ENCODE results near the gene LRRC27. TPM values are rescaled to one million over a fixed set of nuclear protein-coding genes. Genes with fewer than 3 reads are reported as not detected.

The LRRC27 gene
- total RNA-seq, 2 experiments from 2014 or later: 1.5 to 1.9 TPM

DNA sequence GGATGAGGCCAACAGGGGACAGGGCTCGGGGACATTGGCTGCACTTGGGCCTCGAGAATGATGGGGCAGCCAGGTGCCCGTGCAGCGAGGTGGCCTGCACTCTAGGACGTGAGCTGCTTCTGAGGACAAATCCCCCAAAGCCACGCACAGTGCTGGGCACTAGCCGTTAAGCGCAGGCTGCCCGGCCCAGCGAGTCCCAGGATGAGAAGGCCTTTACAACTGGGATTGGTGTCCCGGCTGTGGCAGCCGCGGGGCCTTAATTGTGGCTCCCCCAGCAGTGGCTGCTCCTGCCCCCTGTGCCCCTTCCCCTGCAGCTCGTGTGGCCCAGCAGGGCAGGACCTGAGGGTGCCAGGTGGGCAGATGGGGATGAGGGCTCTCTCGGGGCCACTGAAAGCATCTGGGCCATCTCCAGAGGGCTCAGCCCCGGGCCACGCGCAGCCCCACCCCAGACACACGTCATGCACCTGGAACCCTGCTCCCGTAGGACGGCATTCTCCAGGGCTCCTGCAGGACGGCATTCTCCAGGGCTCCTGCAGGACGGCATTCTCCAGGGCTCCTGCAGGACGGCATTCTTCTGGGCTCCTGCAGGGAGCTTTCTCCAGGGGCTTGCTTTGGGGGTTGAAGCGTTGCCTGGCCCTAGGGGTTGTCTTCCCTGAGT lies 71.6 kb downstream of the LRRC27 start:
- Mint-ChIP-seq H3K9me3 (no peaks in the 10 kb centered on the region), H3K27me3 (ENCODE audit: low read depth) (no peaks in the 10 kb centered on the region), H3K4me1 (ENCODE audit: low read depth) (peaks cover 16% of the 10 kb centered on the region), H3K36me3 (ENCODE audit: low read depth) (peaks cover 5% of the 10 kb centered on the region), H3K4me3 (no peak overlapping the region), H3K27ac (no peak overlapping the region)
- CTCF ChIA-PET: no interaction called here
- no peak for DNase-seq
- intact Hi-C loops (cut with micrococcal nuclease): no loop called here

DNA sequence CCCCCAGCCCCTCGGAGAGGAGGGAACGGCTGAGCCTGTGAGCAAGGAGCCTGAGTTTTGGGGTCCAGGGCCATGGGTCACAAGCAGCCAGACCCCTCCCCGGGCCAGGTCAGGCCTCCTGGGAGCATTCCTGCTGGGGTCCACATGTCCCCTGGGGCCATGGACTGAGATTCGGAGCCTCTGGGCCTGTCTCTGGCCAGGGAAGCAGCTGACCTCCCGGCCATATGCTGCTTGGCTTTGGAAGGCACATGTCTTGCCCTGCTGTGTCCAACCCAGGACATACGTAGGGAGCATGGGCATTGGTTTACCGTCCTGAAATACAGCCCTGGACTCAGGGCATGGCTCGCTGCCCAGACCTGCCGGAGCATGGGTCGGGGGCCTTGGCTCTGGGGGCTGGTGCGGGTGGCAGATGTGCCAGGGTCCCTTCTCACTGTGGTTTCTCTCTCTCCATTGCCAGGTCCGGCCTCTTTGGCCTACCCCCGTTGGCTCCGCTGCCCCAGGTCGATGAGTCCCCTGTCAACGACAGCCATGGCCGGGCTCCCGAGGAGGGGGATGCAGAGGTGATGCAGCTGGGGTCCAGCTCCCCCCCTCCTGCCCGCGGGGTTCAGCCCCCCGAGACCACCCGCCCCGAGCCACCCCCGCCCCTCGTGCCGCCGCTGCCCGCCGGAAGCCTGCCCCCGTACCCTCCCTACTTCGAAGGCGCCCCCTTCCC lies 72.3 kb downstream of the LRRC27 start:
- CTCF ChIA-PET: no interaction called here
- DNase-seq: no peak
- intact Hi-C loops (cut with micrococcal nuclease): no loop called here
- peaks cover 5% of the 10 kb centered on the region for H3K36me3 Mint-ChIP-seq (ENCODE audit: low read depth)
- no peaks in the 10 kb centered on the region for H3K27me3 Mint-ChIP-seq (ENCODE audit: low read depth)
- H3K4me1 Mint-ChIP-seq (ENCODE audit: low read depth): peaks cover 15% of the 10 kb centered on the region
- no peaks in the 10 kb centered on the region for H3K9me3 Mint-ChIP-seq
- H3K27ac Mint-ChIP-seq: no peak overlapping the region
- no peak overlapping the region for H3K4me3 Mint-ChIP-seq

DNA sequence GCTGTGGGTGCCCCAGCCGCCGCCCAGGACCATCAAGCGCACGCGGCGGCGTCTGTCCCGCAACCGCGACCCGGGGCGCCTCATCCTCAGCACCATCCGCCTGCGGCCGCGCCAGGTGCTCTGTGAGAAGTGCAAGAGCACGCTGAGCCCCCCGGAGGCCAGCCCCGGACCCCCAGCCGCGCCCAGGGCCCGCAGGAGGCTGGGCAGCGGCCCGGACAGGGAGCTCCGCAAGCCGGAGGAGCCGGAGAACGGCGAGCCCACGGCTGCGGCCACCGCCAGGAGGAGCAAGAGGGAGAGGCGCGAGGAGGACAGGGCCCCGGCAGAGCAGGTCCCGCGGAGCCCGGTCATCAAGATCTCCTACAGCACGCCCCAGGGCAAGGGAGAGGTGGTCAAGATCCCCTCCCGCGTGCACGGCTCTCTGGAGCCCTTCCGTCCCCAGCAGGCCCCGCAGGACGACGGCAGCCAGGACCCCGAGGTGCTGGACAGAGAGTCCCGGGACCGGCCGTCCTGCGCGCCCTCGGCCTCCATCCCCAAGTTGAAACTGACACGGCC lies 73.0 kb downstream of the LRRC27 start:
- no peak overlapping the region for H3K27ac Mint-ChIP-seq
- H3K36me3 Mint-ChIP-seq (ENCODE audit: low read depth): peaks cover 5% of the 10 kb centered on the region
- H3K4me3 Mint-ChIP-seq: no peak overlapping the region
- intact Hi-C loops (cut with micrococcal nuclease): no loop called here
- CTCF ChIA-PET: no interaction called here
- H3K9me3 Mint-ChIP-seq: no peaks in the 10 kb centered on the region
- DNase-seq: no peak
- H3K27me3 Mint-ChIP-seq (ENCODE audit: low read depth): no peaks in the 10 kb centered on the region
- peaks cover 14% of the 10 kb centered on the region for H3K4me1 Mint-ChIP-seq (ENCODE audit: low read depth)

DNA sequence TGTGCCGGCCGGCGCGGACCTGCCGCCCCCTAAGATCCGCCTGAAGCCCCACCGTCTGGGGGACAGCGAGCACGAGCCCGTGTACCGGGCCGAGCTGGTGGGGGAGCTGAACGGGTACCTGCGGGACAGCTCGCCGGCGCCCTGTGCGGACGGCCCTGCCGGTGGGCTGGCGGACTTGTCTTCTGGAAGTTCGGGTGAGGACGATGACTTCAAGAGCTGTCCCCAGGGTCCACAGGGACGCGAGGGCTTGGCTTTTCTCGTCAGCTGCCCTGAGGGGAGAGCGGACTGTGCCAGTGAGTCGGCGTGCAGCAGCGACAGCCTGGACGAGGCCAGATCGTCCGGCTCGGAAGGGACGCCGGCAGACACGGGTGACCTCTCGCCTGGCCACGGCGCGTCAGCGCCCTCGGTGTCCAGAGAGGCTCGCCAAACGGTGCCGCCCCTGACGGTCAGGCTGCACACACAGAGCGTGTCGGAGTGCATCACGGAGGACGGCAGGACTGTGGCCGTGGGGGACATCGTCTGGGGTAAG lies 73.5 kb downstream of the LRRC27 start:
- Mint-ChIP-seq H3K27me3 (ENCODE audit: low read depth) (no peaks in the 10 kb centered on the region), H3K4me3 (no peak overlapping the region), H3K27ac (no peak overlapping the region), H3K4me1 (ENCODE audit: low read depth) (peaks cover 15% of the 10 kb centered on the region), H3K9me3 (no peaks in the 10 kb centered on the region), H3K36me3 (ENCODE audit: low read depth) (peaks cover 5% of the 10 kb centered on the region)
- intact Hi-C loops (cut with micrococcal nuclease): no loop called here
- no peak for DNase-seq
- CTCF ChIA-PET: no interaction called here

DNA sequence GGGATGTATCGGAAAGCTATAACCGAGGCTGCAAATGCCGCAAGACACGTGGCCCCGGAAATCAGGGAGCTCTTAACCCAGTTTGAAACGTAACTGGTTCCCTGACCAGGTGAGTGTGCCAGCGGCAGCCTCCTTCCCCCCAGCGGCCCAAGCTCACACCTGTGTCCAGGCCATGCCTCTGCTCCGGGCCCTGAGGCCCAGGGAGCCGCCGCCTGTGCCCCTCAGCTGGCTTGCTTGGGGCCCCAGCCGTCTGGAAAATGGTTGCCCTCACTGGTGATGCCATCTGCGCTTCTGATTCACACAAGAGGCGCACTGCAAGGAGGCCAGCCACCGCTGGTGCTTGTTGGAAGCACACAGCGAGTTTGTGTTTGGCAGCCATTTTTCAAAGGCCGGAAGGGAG lies 74.2 kb downstream of the LRRC27 start:
- H3K9me3 Mint-ChIP-seq: no peaks in the 10 kb centered on the region
- DNase-seq: no peak
- CTCF ChIA-PET: no interaction called here
- peaks cover 5% of the 10 kb centered on the region for H3K36me3 Mint-ChIP-seq (ENCODE audit: low read depth)
- intact Hi-C loops (cut with micrococcal nuclease): no loop called here
- H3K4me1 Mint-ChIP-seq (ENCODE audit: low read depth): peaks cover 15% of the 10 kb centered on the region
- no peaks in the 10 kb centered on the region for H3K27me3 Mint-ChIP-seq (ENCODE audit: low read depth)
- H3K27ac Mint-ChIP-seq: no peak overlapping the region
- H3K4me3 Mint-ChIP-seq: no peak overlapping the region

DNA sequence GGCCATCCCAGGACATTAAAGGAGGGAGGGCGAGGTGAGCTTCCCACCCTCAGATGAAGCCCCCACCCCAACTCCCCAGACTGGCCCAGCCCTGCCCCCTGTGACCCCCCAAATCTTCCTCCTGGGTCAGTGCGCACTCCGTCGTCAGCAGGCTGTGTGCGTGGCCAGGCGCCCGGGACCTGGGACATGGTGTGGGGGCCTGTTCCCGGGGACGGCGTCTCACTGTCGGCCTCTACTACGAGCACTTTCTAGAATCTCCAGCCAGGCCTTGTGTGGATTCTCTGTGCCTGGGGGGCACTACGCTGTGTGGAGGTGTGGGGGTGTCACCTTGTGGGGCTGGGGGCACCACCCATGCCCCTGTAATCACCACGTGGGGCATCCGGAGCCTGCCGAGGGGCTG lies 74.8 kb downstream of the LRRC27 start:
- intact Hi-C loops (cut with micrococcal nuclease): no loop called here
- Mint-ChIP-seq H3K9me3 (no peaks in the 10 kb centered on the region), H3K4me3 (no peak overlapping the region), H3K36me3 (ENCODE audit: low read depth) (peaks cover 5% of the 10 kb centered on the region), H3K27me3 (ENCODE audit: low read depth) (no peaks in the 10 kb centered on the region), H3K4me1 (ENCODE audit: low read depth) (peaks cover 15% of the 10 kb centered on the region), H3K27ac (no peak overlapping the region)
- CTCF ChIA-PET: no interaction called here
- DNase-seq: no peak

DNA sequence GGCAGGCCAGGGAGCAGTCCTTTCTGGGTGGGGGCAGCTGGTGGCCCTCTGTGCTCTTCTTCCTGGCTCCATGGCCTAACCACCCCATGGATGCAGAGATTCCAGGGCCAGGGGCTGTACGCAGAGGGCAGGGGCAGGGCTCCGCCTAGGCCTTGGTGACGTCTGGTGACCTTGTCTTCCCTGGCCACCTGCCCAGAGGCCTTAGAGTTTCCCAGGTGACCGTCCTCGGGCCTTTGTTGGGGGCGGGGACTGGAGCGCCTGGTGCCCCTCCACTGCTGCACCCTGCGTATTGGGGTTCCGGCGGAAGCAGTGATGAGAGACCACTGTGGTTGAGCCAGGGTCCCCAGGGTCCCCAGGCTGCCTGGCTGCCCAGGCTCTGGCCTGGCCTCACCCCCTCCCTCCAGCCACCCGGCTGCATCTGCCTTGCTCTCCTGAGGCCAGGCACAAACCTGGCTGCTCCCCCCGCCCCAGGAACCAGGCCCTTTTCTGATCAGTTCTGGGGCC lies 75.3 kb downstream of the LRRC27 start:
- no peak for DNase-seq
- intact Hi-C loops (cut with micrococcal nuclease): no loop called here
- CTCF ChIA-PET: no interaction called here
- peaks cover 5% of the 10 kb centered on the region for H3K36me3 Mint-ChIP-seq (ENCODE audit: low read depth)
- no peak overlapping the region for H3K4me3 Mint-ChIP-seq
- H3K27ac Mint-ChIP-seq: no peak overlapping the region
- H3K27me3 Mint-ChIP-seq (ENCODE audit: low read depth): no peaks in the 10 kb centered on the region
- no peaks in the 10 kb centered on the region for H3K9me3 Mint-ChIP-seq
- H3K4me1 Mint-ChIP-seq (ENCODE audit: low read depth): peaks cover 15% of the 10 kb centered on the region

DNA sequence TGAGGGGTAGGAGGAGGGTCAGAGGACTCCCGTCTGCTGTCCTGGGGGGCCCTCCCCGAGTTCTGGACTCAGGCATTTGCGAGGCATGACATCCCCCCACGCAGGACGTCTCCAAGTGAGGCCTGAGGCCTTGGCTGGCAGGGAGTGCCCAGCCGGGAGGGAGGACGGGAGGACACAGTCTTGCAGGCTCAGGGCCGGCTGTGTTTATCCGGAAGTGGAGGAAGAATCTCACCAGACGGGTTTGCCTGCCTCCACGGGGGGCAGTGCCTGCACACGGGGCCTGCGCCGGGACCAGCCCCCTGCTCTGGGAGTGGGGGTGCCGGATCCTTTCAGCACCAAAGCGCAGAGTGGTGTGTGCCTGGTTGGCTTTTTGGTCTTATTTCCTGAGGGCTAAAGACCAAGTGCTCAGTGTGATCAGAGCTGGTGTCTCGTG lies 75.9 kb downstream of the LRRC27 start:
- Mint-ChIP-seq H3K4me1 (ENCODE audit: low read depth) (peaks cover 15% of the 10 kb centered on the region), H3K36me3 (ENCODE audit: low read depth) (peaks cover 5% of the 10 kb centered on the region), H3K27me3 (ENCODE audit: low read depth) (no peaks in the 10 kb centered on the region), H3K4me3 (no peak overlapping the region), H3K9me3 (no peaks in the 10 kb centered on the region), H3K27ac (no peak overlapping the region)
- no peak for DNase-seq
- intact Hi-C loops (cut with micrococcal nuclease): no loop called here
- CTCF ChIA-PET: no interaction called here

DNA sequence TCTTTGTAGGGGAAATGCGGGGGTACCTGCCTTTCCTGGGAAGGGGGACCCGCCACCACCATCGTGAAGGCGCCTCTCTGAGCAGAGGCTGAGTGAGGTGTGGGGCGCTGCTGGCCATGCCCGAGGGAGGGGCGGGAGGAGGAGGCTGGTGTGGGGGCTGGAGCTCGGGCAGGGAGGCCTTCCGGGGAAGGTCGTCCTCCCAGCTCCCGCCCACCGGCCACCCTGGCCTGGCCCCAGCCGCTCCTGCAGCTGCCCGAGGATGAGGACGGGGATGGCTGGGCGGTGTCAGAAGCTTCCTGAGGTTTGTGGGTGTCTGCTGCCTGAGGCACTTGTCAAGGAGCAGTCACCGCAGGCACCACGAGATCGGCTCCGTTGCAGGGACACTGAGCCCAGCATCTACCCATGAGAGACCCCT lies 76.4 kb downstream of the LRRC27 start:
- H3K4me3 Mint-ChIP-seq: no peak overlapping the region
- H3K4me1 Mint-ChIP-seq (ENCODE audit: low read depth): peaks cover 15% of the 10 kb centered on the region
- no peak for DNase-seq
- CTCF ChIA-PET: no interaction called here
- intact Hi-C loops (cut with micrococcal nuclease): no loop called here
- H3K36me3 Mint-ChIP-seq (ENCODE audit: low read depth): peaks cover 5% of the 10 kb centered on the region
- no peaks in the 10 kb centered on the region for H3K27me3 Mint-ChIP-seq (ENCODE audit: low read depth)
- H3K27ac Mint-ChIP-seq: no peak overlapping the region
- H3K9me3 Mint-ChIP-seq: no peaks in the 10 kb centered on the region

DNA sequence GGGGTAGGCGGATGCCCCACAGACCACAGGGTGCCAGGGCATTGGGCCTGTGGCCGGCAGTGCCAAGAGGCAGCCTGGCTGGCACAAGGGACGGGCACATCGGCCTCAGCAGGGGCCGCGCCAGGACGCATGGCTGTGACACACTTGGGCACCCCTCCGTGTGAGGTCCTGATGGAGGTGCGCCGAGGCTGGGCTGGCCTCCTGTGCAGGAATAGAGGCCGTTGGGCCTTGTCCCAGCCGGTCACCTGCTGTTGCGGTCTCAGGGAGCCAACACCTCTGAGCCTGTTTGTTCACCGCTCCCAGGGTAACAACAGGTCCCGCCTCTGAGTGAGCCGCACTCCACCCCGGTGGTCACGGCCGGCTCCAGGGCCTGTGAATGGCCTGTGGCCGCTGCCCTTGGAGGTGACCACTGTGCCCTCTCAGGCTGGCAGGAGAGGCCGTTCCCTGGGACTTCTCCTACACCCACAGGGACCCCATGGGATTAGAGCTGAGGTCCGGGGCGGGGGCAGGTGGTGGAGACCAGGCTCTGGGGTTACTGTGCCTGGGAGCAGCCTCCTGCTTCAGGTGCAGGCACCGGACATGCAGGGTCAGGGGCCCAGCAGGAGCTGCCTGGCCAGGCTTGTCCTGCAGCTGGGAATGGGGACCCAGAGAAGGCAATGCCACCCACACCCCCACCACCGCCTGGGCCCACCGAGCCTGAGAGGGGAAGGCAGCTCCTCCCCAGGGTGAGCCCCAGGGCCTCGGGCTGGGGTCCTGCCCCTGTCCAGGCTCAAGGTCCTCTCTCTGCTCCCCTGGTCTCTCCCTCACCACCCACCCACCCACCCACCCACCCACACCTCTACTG lies 77.1 kb downstream of the LRRC27 start:
- H3K27ac Mint-ChIP-seq: no peak overlapping the region
- H3K9me3 Mint-ChIP-seq: no peaks in the 10 kb centered on the region
- H3K27me3 Mint-ChIP-seq (ENCODE audit: low read depth): no peaks in the 10 kb centered on the region
- CTCF ChIA-PET: no interaction called here
- intact Hi-C loops (cut with micrococcal nuclease): no loop called here
- H3K4me1 Mint-ChIP-seq (ENCODE audit: low read depth): peaks cover 15% of the 10 kb centered on the region
- no peak overlapping the region for H3K4me3 Mint-ChIP-seq
- DNase-seq: no peak
- peaks cover 5% of the 10 kb centered on the region for H3K36me3 Mint-ChIP-seq (ENCODE audit: low read depth)

DNA sequence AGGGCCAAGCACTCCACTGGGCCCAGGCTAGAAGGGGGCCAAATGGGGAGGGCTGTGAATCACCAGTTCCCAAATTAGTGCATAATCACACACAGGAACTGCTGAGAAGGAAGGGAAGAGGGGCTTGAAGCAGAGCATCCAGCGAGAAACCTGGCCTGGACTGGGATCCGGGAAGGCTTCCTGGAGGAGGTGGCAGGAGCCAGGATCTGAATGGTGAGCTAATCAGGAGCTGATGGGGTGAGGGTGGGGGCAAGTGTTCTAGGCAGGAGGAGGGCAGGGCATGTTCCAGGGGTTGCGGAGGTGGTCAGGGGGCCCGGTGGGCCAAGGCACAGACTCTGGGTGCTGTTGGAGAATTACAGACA lies 77.7 kb downstream of the LRRC27 start:
- CTCF ChIA-PET: no interaction called here
- Mint-ChIP-seq H3K36me3 (ENCODE audit: low read depth) (peaks cover 5% of the 10 kb centered on the region), H3K4me1 (ENCODE audit: low read depth) (peaks cover 15% of the 10 kb centered on the region), H3K9me3 (no peaks in the 10 kb centered on the region), H3K27me3 (ENCODE audit: low read depth) (no peaks in the 10 kb centered on the region), H3K4me3 (no peak overlapping the region), H3K27ac (no peak overlapping the region)
- DNase-seq: no peak
- intact Hi-C loops (cut with micrococcal nuclease): no loop called here

DNA sequence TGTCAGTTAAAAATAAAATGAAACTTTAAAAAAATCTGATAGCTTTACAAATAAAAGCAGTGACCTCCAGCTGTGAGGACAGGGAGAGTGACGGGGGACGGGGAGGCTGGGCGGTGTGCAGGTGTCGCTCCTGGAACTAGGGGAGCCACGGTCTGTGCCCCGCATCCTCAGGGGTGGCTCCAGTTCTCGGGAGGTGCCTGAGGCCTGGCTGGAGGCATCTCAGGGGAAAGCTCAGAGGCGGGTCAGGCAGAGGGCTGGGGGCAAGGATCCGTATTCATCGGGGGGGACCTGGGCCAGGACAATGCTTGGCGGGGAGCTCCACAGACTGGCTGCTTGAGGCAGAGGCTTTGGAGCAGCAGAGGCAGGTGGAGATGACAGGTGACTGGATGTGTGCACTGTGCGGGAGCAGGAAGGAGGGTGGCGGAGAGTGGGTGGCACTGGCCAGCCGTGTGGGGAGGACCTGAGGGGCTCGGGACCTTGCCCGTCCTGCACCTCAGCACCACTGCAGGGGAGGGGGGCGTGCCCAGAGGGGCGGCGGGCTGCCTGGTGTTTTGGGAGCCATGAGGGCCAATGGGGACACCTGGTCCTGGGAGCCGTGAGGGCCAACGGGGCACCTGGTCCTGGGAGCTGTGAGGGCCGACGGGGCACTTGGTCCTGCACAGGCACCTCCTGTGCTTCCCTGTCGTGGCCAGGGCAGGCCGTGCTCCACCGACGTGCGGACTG lies 78.2 kb downstream of the LRRC27 start:
- intact Hi-C loops (cut with micrococcal nuclease): no loop called here
- Mint-ChIP-seq H3K27ac (no peak overlapping the region), H3K27me3 (ENCODE audit: low read depth) (no peaks in the 10 kb centered on the region), H3K9me3 (no peaks in the 10 kb centered on the region), H3K4me1 (ENCODE audit: low read depth) (peaks cover 15% of the 10 kb centered on the region), H3K4me3 (no peak overlapping the region), H3K36me3 (ENCODE audit: low read depth) (peaks cover 5% of the 10 kb centered on the region)
- CTCF ChIA-PET: no interaction called here
- DNase-seq: no peak
